Keratinocyte (primary cell): ENCODE measurements around the gene PAX5.

ENCODE experiments used
- EZH2 ChIP-seq: IDR thresholded peaks from one replicate; pipeline ENCODE4 v1.6.1; 2012; ENCODE audit warnings: inconsistent platforms, mild to moderate bottlenecking, low read length, moderate library complexity
- TF ChIP-seq, protein P1 (sequence below), 3 experiments: IDR thresholded peaks in 1 of 3; conservative IDR thresholded peaks in 1 of 3; optimal IDR thresholded peaks in 1 of 3; 2 replicates in 2 of 3; 3 replicates in 1 of 3; pipeline versions ENCODE3 to v1.5.1; 2011; ENCODE audit warnings: low read length in 3 of 3, mild to moderate bottlenecking in 3 of 3, moderate library complexity in 2 of 3, control low read depth in 1 of 3, inconsistent platforms in 1 of 3; ENCODE audit not compliant: insufficient read depth in 2 of 3; ENCODE audit errors: extremely low read depth in 1 of 3

DNA sequence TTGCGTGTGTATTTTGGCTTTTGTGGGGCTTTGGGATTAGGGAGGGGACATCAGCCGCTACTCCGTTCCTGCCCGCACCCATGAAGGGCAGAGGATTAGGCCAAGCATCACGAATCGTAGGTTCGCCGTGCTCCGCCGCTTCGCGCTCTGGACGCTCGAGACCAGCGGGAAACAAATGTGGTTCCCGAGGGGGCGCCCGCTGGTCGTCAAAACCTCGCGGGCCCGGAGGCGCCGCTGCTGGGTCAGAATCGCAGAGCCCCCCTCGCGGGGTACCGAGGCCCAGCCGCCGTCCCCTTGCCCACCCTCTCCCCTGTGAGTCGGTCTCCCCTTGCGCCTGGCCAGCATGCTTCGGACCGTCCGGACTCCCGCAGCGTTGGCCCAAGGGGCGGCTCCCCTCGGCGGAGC, 2.3 kb upstream of the PAX5 start:
- TF ChIP-seq, protein P1, sequence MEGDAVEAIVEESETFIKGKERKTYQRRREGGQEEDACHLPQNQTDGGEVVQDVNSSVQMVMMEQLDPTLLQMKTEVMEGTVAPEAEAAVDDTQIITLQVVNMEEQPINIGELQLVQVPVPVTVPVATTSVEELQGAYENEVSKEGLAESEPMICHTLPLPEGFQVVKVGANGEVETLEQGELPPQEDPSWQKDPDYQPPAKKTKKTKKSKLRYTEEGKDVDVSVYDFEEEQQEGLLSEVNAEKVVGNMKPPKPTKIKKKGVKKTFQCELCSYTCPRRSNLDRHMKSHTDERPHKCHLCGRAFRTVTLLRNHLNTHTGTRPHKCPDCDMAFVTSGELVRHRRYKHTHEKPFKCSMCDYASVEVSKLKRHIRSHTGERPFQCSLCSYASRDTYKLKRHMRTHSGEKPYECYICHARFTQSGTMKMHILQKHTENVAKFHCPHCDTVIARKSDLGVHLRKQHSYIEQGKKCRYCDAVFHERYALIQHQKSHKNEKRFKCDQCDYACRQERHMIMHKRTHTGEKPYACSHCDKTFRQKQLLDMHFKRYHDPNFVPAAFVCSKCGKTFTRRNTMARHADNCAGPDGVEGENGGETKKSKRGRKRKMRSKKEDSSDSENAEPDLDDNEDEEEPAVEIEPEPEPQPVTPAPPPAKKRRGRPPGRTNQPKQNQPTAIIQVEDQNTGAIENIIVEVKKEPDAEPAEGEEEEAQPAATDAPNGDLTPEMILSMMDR (optimal IDR thresholded peaks at IDR 0.05 in 1 of 3, IDR thresholded peaks at IDR 0.05 in 1 of 3, conservative IDR thresholded peaks at IDR 0.05 in 1 of 3; ENCODE audit: extremely low read depth in 1 of 3, insufficient read depth in 2 of 3, low read length in 3 of 3), result no peak
- TF ChIP-seq EZH2, result peak; percentile 55
